NB4 (cell line): Measurements from ENCODE around the gene NTRK3.

Experiments used
- MYC ChIP-seq: IDR thresholded peaks from 2 replicates; pipeline ENCODE4 v1.6.1; 2011; ENCODE audit warnings: low read depth, low read length
- TF ChIP-seq, protein P1 (sequence below): IDR thresholded peaks from one replicate; pipeline ENCODE4 v1.5.1; 2012; ENCODE audit warnings: low read depth, low read length

DNA sequence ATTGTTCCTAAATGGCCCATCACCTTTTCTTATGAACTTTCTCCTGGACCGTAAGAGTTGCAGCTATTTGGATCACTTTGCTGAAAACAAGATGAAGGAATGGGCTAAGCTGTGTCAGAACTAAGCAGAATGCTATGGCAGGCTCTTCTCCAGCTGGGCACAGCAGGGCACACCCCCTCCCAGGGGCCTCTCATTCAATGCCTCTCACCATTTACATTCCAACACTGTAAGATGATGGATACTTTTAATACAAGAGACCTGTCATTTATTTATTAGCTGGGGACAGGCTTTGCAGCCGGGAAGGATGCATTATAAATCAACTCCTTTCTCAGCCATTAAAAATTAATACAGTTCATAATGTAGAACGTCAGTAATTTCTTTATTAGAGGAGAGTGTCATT, 240.1 kb downstream of the NTRK3 start:
- TF ChIP-seq, protein P1, sequence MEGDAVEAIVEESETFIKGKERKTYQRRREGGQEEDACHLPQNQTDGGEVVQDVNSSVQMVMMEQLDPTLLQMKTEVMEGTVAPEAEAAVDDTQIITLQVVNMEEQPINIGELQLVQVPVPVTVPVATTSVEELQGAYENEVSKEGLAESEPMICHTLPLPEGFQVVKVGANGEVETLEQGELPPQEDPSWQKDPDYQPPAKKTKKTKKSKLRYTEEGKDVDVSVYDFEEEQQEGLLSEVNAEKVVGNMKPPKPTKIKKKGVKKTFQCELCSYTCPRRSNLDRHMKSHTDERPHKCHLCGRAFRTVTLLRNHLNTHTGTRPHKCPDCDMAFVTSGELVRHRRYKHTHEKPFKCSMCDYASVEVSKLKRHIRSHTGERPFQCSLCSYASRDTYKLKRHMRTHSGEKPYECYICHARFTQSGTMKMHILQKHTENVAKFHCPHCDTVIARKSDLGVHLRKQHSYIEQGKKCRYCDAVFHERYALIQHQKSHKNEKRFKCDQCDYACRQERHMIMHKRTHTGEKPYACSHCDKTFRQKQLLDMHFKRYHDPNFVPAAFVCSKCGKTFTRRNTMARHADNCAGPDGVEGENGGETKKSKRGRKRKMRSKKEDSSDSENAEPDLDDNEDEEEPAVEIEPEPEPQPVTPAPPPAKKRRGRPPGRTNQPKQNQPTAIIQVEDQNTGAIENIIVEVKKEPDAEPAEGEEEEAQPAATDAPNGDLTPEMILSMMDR = no peak
- TF ChIP-seq MYC = no peak
